ENCODE results near the gene MRPS17. TPM values are rescaled to one million over a fixed set of nuclear protein-coding genes. Genes with fewer than 3 reads are reported as not detected.

Gene MRPS17
- total and polyA plus RNA-seq, 2 donors = 14.7 to 17.1 TPM

GRCh38 chr7:55965805-55966421 lies 14.2 kb downstream of the MRPS17 start:
- no peaks in the 10 kb centered on the region for H3K9me3 ChIP-seq (ENCODE audit: control insufficient read depth in 2 of 2, insufficient read depth in 1 of 2, low read length in 1 of 2)
- no peak overlapping the region for H3K27ac ChIP-seq (ENCODE audit: low read depth in 1 of 2, low read length in 1 of 2)
- peaks cover 0 to 17% of the 10 kb centered on the region in 2 donors for H3K36me3 ChIP-seq (ENCODE audit: control insufficient read depth in 2 of 2, insufficient read depth in 2 of 2, low read length in 1 of 2)
- peaks cover 0 to 4% of the 10 kb centered on the region in 2 donors for H3K27me3 ChIP-seq (ENCODE audit: control insufficient read depth in 2 of 2, insufficient read depth in 1 of 2, low read length in 1 of 2)
- DNase-seq (ENCODE audit: low read depth in 6 of 9, low spot score in 9 of 9) = no peak
- no peak overlapping the region for H3K4me3 ChIP-seq (ENCODE audit: low read length in 2 of 2)
- 98% methylated on average over 13 of the region's 13 CpGs for WGBS
- peaks cover 6 to 9% of the 10 kb centered on the region in 2 donors for H3K4me1 ChIP-seq (ENCODE audit: control insufficient read depth in 2 of 2, insufficient read depth in 2 of 2, low read length in 2 of 2)

- peaks cover 6 to 9% of the 10 kb centered on the region in 2 donors for H3K4me1 ChIP-seq (ENCODE audit: control insufficient read depth in 2 of 2, insufficient read depth in 2 of 2, low read length in 2 of 2)
- no peaks in the 10 kb centered on the region for H3K9me3 ChIP-seq (ENCODE audit: control insufficient read depth in 2 of 2, insufficient read depth in 1 of 2, low read length in 1 of 2)
- WGBS = 88% methylated on average over 6 of the region's 6 CpGs
- H3K4me3 ChIP-seq (ENCODE audit: low read length in 2 of 2) = no peak overlapping the region
- peaks cover 0 to 17% of the 10 kb centered on the region in 2 donors for H3K36me3 ChIP-seq (ENCODE audit: control insufficient read depth in 2 of 2, insufficient read depth in 2 of 2, low read length in 1 of 2)
- H3K27ac ChIP-seq (ENCODE audit: low read depth in 1 of 2, low read length in 1 of 2) = no peak overlapping the region
- H3K27me3 ChIP-seq (ENCODE audit: control insufficient read depth in 2 of 2, insufficient read depth in 1 of 2, low read length in 1 of 2) = peaks cover 0 to 4% of the 10 kb centered on the region in 2 donors
- no peak for DNase-seq (ENCODE audit: low read depth in 6 of 9, low spot score in 9 of 9)
These were observed 15.2 kb downstream of the MRPS17 start for GRCh38 chr7:55966851-55967250.

GRCh38 chr7:55969391-55969790 lies 17.7 kb downstream of the MRPS17 start:
- Histone ChIP-seq H3K9me3 (ENCODE audit: control insufficient read depth in 2 of 2, insufficient read depth in 1 of 2, low read length in 1 of 2) (no peaks in the 10 kb centered on the region), H3K4me1 (ENCODE audit: control insufficient read depth in 2 of 2, insufficient read depth in 2 of 2, low read length in 2 of 2) (peaks cover 3 to 4% of the 10 kb centered on the region in 2 donors), H3K27me3 (ENCODE audit: control insufficient read depth in 2 of 2, insufficient read depth in 1 of 2, low read length in 1 of 2) (no peaks in the 10 kb centered on the region), H3K4me3 (ENCODE audit: low read length in 2 of 2) (no peak overlapping the region), H3K27ac (ENCODE audit: low read depth in 1 of 2, low read length in 1 of 2) (no peak overlapping the region), H3K36me3 (ENCODE audit: control insufficient read depth in 2 of 2, insufficient read depth in 2 of 2, low read length in 1 of 2) (peaks cover 0 to 17% of the 10 kb centered on the region in 2 donors)
- 96% methylated on average over 11 of the region's 11 CpGs for WGBS
- DNase-seq (ENCODE audit: low read depth in 6 of 9, low spot score in 9 of 9) = no peak

GRCh38 chr7:55970561-55970960 lies 18.9 kb downstream of the MRPS17 start:
- Histone ChIP-seq H3K36me3 (ENCODE audit: control insufficient read depth in 2 of 2, insufficient read depth in 2 of 2, low read length in 1 of 2) (peaks cover 0 to 17% of the 10 kb centered on the region in 2 donors), H3K27ac (ENCODE audit: low read depth in 1 of 2, low read length in 1 of 2) (no peak overlapping the region), H3K27me3 (ENCODE audit: control insufficient read depth in 2 of 2, insufficient read depth in 1 of 2, low read length in 1 of 2) (no peaks in the 10 kb centered on the region), H3K9me3 (ENCODE audit: control insufficient read depth in 2 of 2, insufficient read depth in 1 of 2, low read length in 1 of 2) (no peaks in the 10 kb centered on the region), H3K4me3 (ENCODE audit: low read length in 2 of 2) (no peak overlapping the region), H3K4me1 (ENCODE audit: control insufficient read depth in 2 of 2, insufficient read depth in 2 of 2, low read length in 2 of 2) (peaks cover 0 to 2% of the 10 kb centered on the region in 2 donors)
- 97% methylated on average over 7 of the region's 7 CpGs for WGBS
- DNase-seq (ENCODE audit: low read depth in 6 of 9, low spot score in 9 of 9) = no peak

- no peak overlapping the region for H3K4me3 ChIP-seq (ENCODE audit: low read length in 2 of 2)
- H3K36me3 ChIP-seq (ENCODE audit: control insufficient read depth in 2 of 2, insufficient read depth in 2 of 2, low read length in 1 of 2) = peaks cover 0 to 17% of the 10 kb centered on the region in 2 donors
- H3K27ac ChIP-seq (ENCODE audit: low read depth in 1 of 2, low read length in 1 of 2) = no peak overlapping the region
- DNase-seq (ENCODE audit: low read depth in 6 of 9, low spot score in 9 of 9) = no peak
- H3K4me1 ChIP-seq (ENCODE audit: control insufficient read depth in 2 of 2, insufficient read depth in 2 of 2, low read length in 2 of 2) = no peaks in the 10 kb centered on the region
- H3K9me3 ChIP-seq (ENCODE audit: control insufficient read depth in 2 of 2, insufficient read depth in 1 of 2, low read length in 1 of 2) = no peaks in the 10 kb centered on the region
- 96% methylated on average over 8 of the region's 8 CpGs for WGBS
- no peaks in the 10 kb centered on the region for H3K27me3 ChIP-seq (ENCODE audit: control insufficient read depth in 2 of 2, insufficient read depth in 1 of 2, low read length in 1 of 2)
These were observed 19.3 kb downstream of the MRPS17 start for GRCh38 chr7:55970978-55971377.

- Histone ChIP-seq H3K36me3 (ENCODE audit: control insufficient read depth in 2 of 2, insufficient read depth in 2 of 2, low read length in 1 of 2) (peaks cover 7 to 8% of the 10 kb centered on the region in 2 donors), H3K27me3 (ENCODE audit: control insufficient read depth in 2 of 2, insufficient read depth in 1 of 2, low read length in 1 of 2) (no peaks in the 10 kb centered on the region), H3K9me3 (ENCODE audit: control insufficient read depth in 2 of 2, insufficient read depth in 1 of 2, low read length in 1 of 2) (no peaks in the 10 kb centered on the region), H3K4me1 (ENCODE audit: control insufficient read depth in 2 of 2, insufficient read depth in 2 of 2, low read length in 2 of 2) (no peaks in the 10 kb centered on the region), H3K27ac (ENCODE audit: low read depth in 1 of 2, low read length in 1 of 2) (no peak overlapping the region), H3K4me3 (ENCODE audit: low read length in 2 of 2) (no peak overlapping the region)
- no peak for DNase-seq (ENCODE audit: low read depth in 6 of 9, low spot score in 9 of 9)
- 99% methylated on average over 7 of the region's 7 CpGs for WGBS
These were observed 22.1 kb downstream of the MRPS17 start for GRCh38 chr7:55973747-55974250.

- no peak for DNase-seq (ENCODE audit: low read depth in 6 of 9, low spot score in 9 of 9)
- H3K4me3 ChIP-seq (ENCODE audit: low read length in 2 of 2) = no peak overlapping the region
- no peaks in the 10 kb centered on the region for H3K9me3 ChIP-seq (ENCODE audit: control insufficient read depth in 2 of 2, insufficient read depth in 1 of 2, low read length in 1 of 2)
- H3K36me3 ChIP-seq (ENCODE audit: control insufficient read depth in 2 of 2, insufficient read depth in 2 of 2, low read length in 1 of 2) = peaks cover 20 to 28% of the 10 kb centered on the region in 2 donors
- H3K27ac ChIP-seq (ENCODE audit: low read depth in 1 of 2, low read length in 1 of 2) = no peak overlapping the region
- WGBS = 98% methylated on average over 7 of the region's 7 CpGs
- no peaks in the 10 kb centered on the region for H3K4me1 ChIP-seq (ENCODE audit: control insufficient read depth in 2 of 2, insufficient read depth in 2 of 2, low read length in 2 of 2)
- H3K27me3 ChIP-seq (ENCODE audit: control insufficient read depth in 2 of 2, insufficient read depth in 1 of 2, low read length in 1 of 2) = no peaks in the 10 kb centered on the region
These were observed 24.4 kb downstream of the MRPS17 start for GRCh38 chr7:55975988-55976633.

GRCh38 chr7:55977831-55978230 lies 26.2 kb downstream of the MRPS17 start:
- DNase-seq (ENCODE audit: low read depth in 6 of 9, low spot score in 9 of 9) = no peak
- Histone ChIP-seq H3K9me3 (ENCODE audit: control insufficient read depth in 2 of 2, insufficient read depth in 1 of 2, low read length in 1 of 2) (no peaks in the 10 kb centered on the region), H3K36me3 (ENCODE audit: control insufficient read depth in 2 of 2, insufficient read depth in 2 of 2, low read length in 1 of 2) (peaks cover 29 to 39% of the 10 kb centered on the region in 2 donors), H3K27ac (ENCODE audit: low read depth in 1 of 2, low read length in 1 of 2) (no peak overlapping the region), H3K4me3 (ENCODE audit: low read length in 2 of 2) (no peak overlapping the region), H3K27me3 (ENCODE audit: control insufficient read depth in 2 of 2, insufficient read depth in 1 of 2, low read length in 1 of 2) (no peaks in the 10 kb centered on the region), H3K4me1 (ENCODE audit: control insufficient read depth in 2 of 2, insufficient read depth in 2 of 2, low read length in 2 of 2) (no peaks in the 10 kb centered on the region)
- 95% methylated on average over 4 of the region's 4 CpGs for WGBS

GRCh38 chr7:55980266-55980665 lies 28.6 kb downstream of the MRPS17 start:
- Histone ChIP-seq H3K27ac (ENCODE audit: low read depth in 1 of 2, low read length in 1 of 2) (no peak overlapping the region), H3K9me3 (ENCODE audit: control insufficient read depth in 2 of 2, insufficient read depth in 1 of 2, low read length in 1 of 2) (no peaks in the 10 kb centered on the region), H3K27me3 (ENCODE audit: control insufficient read depth in 2 of 2, insufficient read depth in 1 of 2, low read length in 1 of 2) (no peaks in the 10 kb centered on the region), H3K36me3 (ENCODE audit: control insufficient read depth in 2 of 2, insufficient read depth in 2 of 2, low read length in 1 of 2) (peaks cover 37 to 58% of the 10 kb centered on the region in 2 donors), H3K4me3 (ENCODE audit: low read length in 2 of 2) (no peak overlapping the region), H3K4me1 (ENCODE audit: control insufficient read depth in 2 of 2, insufficient read depth in 2 of 2, low read length in 2 of 2) (no peaks in the 10 kb centered on the region)
- DNase-seq (ENCODE audit: low read depth in 6 of 9, low spot score in 9 of 9) = no peak
- WGBS = 96% methylated on average over 3 of the region's 3 CpGs
